ENCODE data around the gene MREG. TPM values are rescaled to one million over a fixed set of nuclear protein-coding genes. Genes with fewer than 3 reads are reported as not detected.
"Not testable (repeated sequence)": the region's sequence is repeated elsewhere in the genome, so short reads cannot be mapped to it uniquely, and the experiment has no call there.

Gene MREG
- total and polyA plus RNA-seq, 9 donors, result 0.85 to 5.4 (median 2.1) TPM

- no peak overlapping the region for H3K4me3 ChIP-seq
- TF ChIP-seq EP300 (IDR thresholded peaks at IDR 0.05) (no peak), POLR2A (IDR thresholded peaks at IDR 0.05) (no peak), CTCF (IDR thresholded peaks at IDR 0.05) (no peak)
- DNase-seq, result no peak
- intact Hi-C loops (cut with DNase I), result no loop called here
- H3K27me3 ChIP-seq, result no peaks in the 10 kb centered on the region
- no peaks in the 10 kb centered on the region for H3K36me3 ChIP-seq
- H3K4me1 ChIP-seq (ENCODE audit: insufficient read depth), result no peaks in the 10 kb centered on the region
- no peaks in the 10 kb centered on the region for H3K9me3 ChIP-seq
- H3K27ac ChIP-seq, result no peak overlapping the region
- WGBS, 3 donors, result 72 to 81% (median 72%) methylated on average over 4 of the region's 4 CpGs
Measured at GRCh38 chr2:215966274-215966673, 47.1 kb downstream of the MREG start.

DNA sequence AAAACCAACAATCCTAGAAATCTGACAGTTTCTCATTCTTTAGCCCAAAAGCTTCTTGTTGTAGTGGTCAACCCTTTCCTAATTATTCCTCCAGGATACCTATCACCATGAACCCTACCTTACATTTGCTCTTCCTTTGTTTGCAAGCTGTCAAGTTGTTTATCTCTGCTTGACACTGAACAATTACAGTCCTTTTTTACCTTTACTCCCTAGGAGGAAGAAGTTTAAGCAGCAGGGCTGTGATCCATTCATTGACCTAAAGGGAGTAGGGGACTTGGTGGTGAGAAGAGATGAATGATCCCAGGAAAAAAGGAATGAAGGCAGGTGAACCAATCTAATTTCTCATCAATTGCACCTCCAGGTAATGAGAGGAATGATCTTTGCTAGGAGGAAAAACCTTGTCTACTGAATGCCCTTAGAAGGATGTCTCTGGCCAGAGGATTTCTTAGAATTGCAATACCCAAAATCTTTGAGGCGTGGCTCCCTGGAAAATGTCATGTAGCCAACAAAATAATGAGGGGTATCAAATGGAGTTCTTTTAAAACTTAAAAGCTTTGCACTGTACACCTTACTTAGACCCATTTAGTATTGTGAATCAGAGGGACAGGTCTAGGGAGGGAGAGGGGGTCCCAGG lies 47.7 kb downstream of the MREG start:
- Histone ChIP-seq H3K9me3 (no peaks in the 10 kb centered on the region), H3K36me3 (no peaks in the 10 kb centered on the region), H3K4me3 (no peak overlapping the region), H3K27me3 (no peaks in the 10 kb centered on the region), H3K27ac (no peak overlapping the region), H3K4me1 (ENCODE audit: insufficient read depth) (no peaks in the 10 kb centered on the region)
- DNase-seq, result no peak
- intact Hi-C loops (cut with DNase I), result no loop called here
- 90 to 97% (median 93%) methylated on average over 1 of the region's 1 CpG for WGBS, 3 donors
- TF ChIP-seq CTCF (IDR thresholded peaks at IDR 0.05) (no peak), POLR2A (IDR thresholded peaks at IDR 0.05) (no peak), EP300 (IDR thresholded peaks at IDR 0.05) (no peak)

GRCh38 chr2:215961981-215962380 lies 51.4 kb downstream of the MREG start:
- no peaks in the 10 kb centered on the region for H3K9me3 ChIP-seq
- WGBS, 3 donors, result 64 to 75% (median 66%) methylated on average over 5 of the region's 5 CpGs
- no peaks in the 10 kb centered on the region for H3K27me3 ChIP-seq
- no peak overlapping the region for H3K27ac ChIP-seq
- no peak for DNase-seq
- no peaks in the 10 kb centered on the region for H3K36me3 ChIP-seq
- intact Hi-C loops (cut with DNase I), result no loop called here
- no peak for TF ChIP-seq EP300 (IDR thresholded peaks at IDR 0.05)
- no peak for TF ChIP-seq POLR2A (IDR thresholded peaks at IDR 0.05)
- no peak for TF ChIP-seq CTCF (IDR thresholded peaks at IDR 0.05)
- no peaks in the 10 kb centered on the region for H3K4me1 ChIP-seq (ENCODE audit: insufficient read depth)
- no peak overlapping the region for H3K4me3 ChIP-seq

DNA sequence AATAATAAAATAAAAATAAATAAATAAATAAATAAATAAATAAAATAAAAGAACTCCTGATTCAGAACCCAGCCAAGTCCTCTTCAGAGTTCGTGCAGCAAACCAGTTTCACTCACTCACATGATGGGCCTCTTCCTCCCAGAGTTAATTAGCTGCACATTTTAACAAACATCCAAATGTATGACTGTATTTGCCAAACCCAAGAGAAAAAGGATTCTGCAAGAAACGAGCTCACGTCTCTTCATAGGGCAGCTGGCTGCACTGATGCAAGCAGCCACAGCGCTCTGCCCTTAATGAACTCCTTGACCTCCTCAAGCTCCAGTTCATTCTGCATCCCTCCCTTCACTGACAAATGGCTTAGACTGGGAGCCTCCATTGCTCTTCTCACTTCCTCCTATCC lies 55.1 kb downstream of the MREG start:
- no peak overlapping the region for H3K27ac ChIP-seq
- no peak overlapping the region for H3K4me3 ChIP-seq
- no peak for DNase-seq
- H3K27me3 ChIP-seq, result no peaks in the 10 kb centered on the region
- H3K4me1 ChIP-seq (ENCODE audit: insufficient read depth), result no peaks in the 10 kb centered on the region
- intact Hi-C loops (cut with DNase I), result no loop called here
- 83 to 87% (median 85%) methylated on average over 4 of the region's 4 CpGs for WGBS, 3 donors
- no peaks in the 10 kb centered on the region for H3K36me3 ChIP-seq
- TF ChIP-seq CTCF (IDR thresholded peaks at IDR 0.05), result no peak
- TF ChIP-seq EP300 (IDR thresholded peaks at IDR 0.05), result no peak
- TF ChIP-seq POLR2A (IDR thresholded peaks at IDR 0.05), result no peak
- H3K9me3 ChIP-seq, result no peaks in the 10 kb centered on the region

DNA sequence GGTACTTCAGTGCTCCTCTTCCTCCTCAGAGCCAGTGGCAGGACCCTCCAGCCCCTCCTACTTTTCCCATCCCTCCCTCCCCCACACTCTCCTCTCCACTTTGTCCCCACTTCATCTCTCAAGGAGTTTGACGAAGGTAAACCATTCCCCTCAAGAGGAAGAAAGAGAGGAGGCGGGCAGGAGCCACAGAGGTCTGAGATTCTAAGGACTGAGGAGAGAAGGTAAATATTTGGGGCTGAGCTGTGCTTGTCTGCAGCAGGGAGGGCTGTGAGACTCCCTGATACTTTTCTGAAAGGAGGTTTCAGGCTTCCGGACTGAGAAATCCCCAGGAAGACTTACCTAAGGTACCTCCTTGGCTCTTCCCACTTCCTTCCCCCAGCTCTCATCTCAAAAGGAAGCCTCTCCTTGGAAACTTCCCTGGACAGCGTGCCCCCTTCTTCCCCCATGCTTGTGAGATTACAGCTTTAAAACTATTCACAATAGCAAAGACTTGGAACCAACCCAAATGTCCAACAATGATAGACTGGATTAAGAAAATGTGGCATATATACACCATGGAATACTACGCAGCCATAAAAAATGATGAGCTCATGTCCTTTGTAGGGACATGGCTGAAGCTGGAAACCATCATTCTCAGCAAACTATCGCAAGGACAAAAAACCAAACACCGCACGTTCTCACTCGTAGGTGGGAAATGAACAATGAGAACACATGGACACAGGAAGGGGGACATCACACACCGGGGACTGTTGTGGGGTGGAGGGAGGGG lies 55.8 kb downstream of the MREG start:
- 94 to 95% (median 95%) methylated on average over 10 of the region's 10 CpGs for WGBS, 3 donors
- H3K36me3 ChIP-seq; H3K27me3 ChIP-seq; DNase-seq; intact Hi-C loops (cut with DNase I); H3K4me3 ChIP-seq; H3K9me3 ChIP-seq; H3K27ac ChIP-seq; H3K4me1 ChIP-seq (ENCODE audit: insufficient read depth): not testable (repeated sequence)
